Smooth muscle cell (in vitro differentiated cells): Measurements from ENCODE around the gene SLC35F3. TPM values are rescaled to one million over a fixed set of nuclear protein-coding genes. Genes with fewer than 3 reads are reported as not detected.

ENCODE experiments used
- DNase-seq: peaks from one replicate; lab custom pipeline; 2025; ENCODE audit not compliant: unreplicated experiment; lab: John Stamatoyannopoulos, UW
- H2AFZ ChIP-seq: fragments of 200-600 bp; sonication (generic); 2 replicates; pipeline ENCODE4 v1.6.0; 2016; ENCODE audit warnings: antibody characterized with exemption, low read depth, mild to moderate bottlenecking
- H3F3A ChIP-seq: fragments of 200-600 bp; sonication (generic); 2 replicates; pipeline ENCODE4 v1.6.0; 2017; ENCODE audit warnings: antibody characterized with exemption, low read depth
- H3K27ac ChIP-seq: fragments of 200-600 bp; sonication (generic); 2 replicates; pipeline ENCODE4 v1.5.1; 2016; ENCODE audit warnings: low read depth, mild to moderate bottlenecking
- H3K27me3 ChIP-seq: fragments of 200-600 bp; sonication (generic); 2 replicates; pipeline ENCODE4 v1.6.1; 2016; ENCODE audit warnings: low read depth, mild to moderate bottlenecking
- H3K36me3 ChIP-seq: fragments of 200-600 bp; sonication (generic); 2 replicates; pipeline ENCODE4 v1.5.1; 2016; ENCODE audit warnings: low read depth
- H3K4me1 ChIP-seq: fragments of 200-600 bp; sonication (generic); 2 replicates; pipeline ENCODE4 v1.5.1; 2016; ENCODE audit warnings: low read depth
- H3K4me2 ChIP-seq: fragments of 200-600 bp; sonication (generic); 2 replicates; pipeline ENCODE4 v1.6.0; 2016; ENCODE audit warnings: mild to moderate bottlenecking
- H3K4me3 ChIP-seq: fragments of 200-600 bp; sonication (generic); 2 replicates; pipeline ENCODE4 v1.5.1; 2016; ENCODE audit warnings: mild to moderate bottlenecking
- H3K79me2 ChIP-seq: fragments of 200-600 bp; sonication (generic); 2 replicates; pipeline ENCODE4 v1.6.0; 2016; ENCODE audit warnings: low read depth, mild to moderate bottlenecking
- H3K9ac ChIP-seq: fragments of 200-600 bp; sonication (generic); 2 replicates; pipeline ENCODE4 v1.6.0; 2016; ENCODE audit warnings: low read depth
- H3K9me3 ChIP-seq: fragments of 200-600 bp; sonication (generic); replicated peaks from 2 replicates; pipeline ENCODE4 v1.5.1; 2016; ENCODE audit warnings: low read depth
- H4K20me1 ChIP-seq: fragments of 200-600 bp; sonication (generic); 2 replicates; pipeline ENCODE4 v1.6.0; 2016; ENCODE audit warnings: low read depth
- WGBS: methylation state at CpG from one replicate; pipeline ENCODE4 v1.1.7; 2016; ENCODE audit warnings: low lambda C conversion rate; 5-methylcytosine and 5-hydroxymethylcytosine counted together
- polyA plus RNA-seq: library from polyadenylated mRNA; unstranded; fragments of >200 nt; fragmentation: Nextera tagmentation; extraction: Ambion mirVana; gene quantifications from 2 replicates; pipeline ENCODE4 v1.2.1, GENCODE V29; 2016
- total RNA-seq: library from RNA; depleted of rRNA; stranded (reverse); fragments of >200 nt; gene quantifications from 2 replicates; pipeline ENCODE4 v1.2.3, GENCODE V29; 2014
- TF ChIP-seq, protein P1 (sequence below): fragments of 200-600 bp; sonication (generic); IDR thresholded peaks from 2 replicates; pipeline ENCODE4 v1.5.1; 2017; ENCODE audit warnings: borderline replicate concordance, mild to moderate bottlenecking, antibody characterized with exemption; ENCODE audit not compliant: insufficient read depth, poor library complexity, severe bottlenecking

The SLC35F3 gene
- total and polyA plus RNA-seq, 2 experiments from 2014 or later: 0.31 to 0.66 TPM

DNA sequence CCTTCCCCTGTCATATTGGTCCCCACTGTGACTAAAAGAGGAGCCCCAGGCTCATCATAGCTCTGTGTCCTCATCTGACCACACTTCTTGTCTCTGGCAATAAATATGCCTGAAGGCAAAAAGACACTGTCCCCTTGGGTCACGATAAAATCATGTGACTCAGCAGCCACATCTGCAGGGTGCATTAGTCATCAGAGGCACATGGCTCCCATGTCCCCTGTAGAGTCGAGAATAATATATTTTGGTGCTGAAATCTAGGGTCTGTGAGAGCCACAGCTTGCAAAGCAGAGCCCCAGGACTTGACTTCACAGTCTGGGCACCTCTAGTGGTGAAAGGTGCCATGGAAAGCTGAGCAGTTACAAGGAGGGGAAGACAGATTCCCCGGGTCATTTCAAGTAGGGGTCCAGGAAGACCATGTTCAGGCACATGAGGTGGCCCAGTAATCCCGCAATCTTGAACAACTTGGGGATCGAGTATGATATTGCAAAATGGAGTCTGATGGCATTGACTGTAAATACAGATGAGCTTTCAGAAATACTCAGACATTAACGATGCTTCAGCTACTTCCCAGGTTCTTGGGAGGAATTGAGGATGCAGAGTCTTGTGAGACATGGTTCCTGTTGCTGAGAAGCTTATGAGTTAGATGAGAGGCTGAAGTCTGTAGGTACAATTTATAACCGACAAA, 68.6 kb downstream of the SLC35F3 start:
- Histone ChIP-seq H2AFZ (no peak overlapping the region), H3K27ac (no peak overlapping the region), H3K4me2 (no peak overlapping the region), H3K36me3 (no peaks in the 10 kb centered on the region), H3K27me3 (no peaks in the 10 kb centered on the region), H3K4me1 (no peaks in the 10 kb centered on the region), H3K4me3 (no peak overlapping the region), H3K9ac (no peak overlapping the region), H4K20me1 (no peaks in the 10 kb centered on the region), H3K79me2 (no peaks in the 10 kb centered on the region), H3F3A (no peaks in the 10 kb centered on the region), H3K9me3 (no peaks in the 10 kb centered on the region)
- WGBS: 73% methylated on average over 7 of the region's 7 CpGs
- no peak for DNase-seq
- TF ChIP-seq, protein P1, sequence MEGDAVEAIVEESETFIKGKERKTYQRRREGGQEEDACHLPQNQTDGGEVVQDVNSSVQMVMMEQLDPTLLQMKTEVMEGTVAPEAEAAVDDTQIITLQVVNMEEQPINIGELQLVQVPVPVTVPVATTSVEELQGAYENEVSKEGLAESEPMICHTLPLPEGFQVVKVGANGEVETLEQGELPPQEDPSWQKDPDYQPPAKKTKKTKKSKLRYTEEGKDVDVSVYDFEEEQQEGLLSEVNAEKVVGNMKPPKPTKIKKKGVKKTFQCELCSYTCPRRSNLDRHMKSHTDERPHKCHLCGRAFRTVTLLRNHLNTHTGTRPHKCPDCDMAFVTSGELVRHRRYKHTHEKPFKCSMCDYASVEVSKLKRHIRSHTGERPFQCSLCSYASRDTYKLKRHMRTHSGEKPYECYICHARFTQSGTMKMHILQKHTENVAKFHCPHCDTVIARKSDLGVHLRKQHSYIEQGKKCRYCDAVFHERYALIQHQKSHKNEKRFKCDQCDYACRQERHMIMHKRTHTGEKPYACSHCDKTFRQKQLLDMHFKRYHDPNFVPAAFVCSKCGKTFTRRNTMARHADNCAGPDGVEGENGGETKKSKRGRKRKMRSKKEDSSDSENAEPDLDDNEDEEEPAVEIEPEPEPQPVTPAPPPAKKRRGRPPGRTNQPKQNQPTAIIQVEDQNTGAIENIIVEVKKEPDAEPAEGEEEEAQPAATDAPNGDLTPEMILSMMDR: no peak

DNA sequence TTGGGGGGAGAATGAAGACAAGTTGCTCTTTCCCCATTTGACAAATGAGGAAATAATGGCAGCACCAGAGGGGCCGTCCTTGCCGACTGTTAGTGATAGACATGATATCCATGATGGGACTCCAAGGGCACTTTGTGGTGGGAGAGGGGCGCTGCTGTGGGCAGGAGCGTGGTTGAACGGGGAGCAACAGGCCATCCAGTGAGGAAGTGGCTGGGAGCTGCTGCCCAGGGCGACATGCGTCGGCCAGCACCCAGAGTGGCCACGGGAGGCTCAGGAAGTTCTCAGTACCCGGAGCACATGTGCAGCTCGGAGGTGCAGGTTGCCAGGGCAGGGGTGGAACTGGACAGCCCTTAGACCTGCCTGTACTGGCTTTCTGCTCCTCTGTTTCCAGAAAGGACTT, 71.0 kb downstream of the SLC35F3 start:
- no peak for DNase-seq
- Histone ChIP-seq H2AFZ (no peak overlapping the region), H3K4me3 (no peak overlapping the region), H3K27ac (no peak overlapping the region), H3F3A (no peaks in the 10 kb centered on the region), H3K9me3 (no peaks in the 10 kb centered on the region), H3K4me2 (no peak overlapping the region), H3K4me1 (no peaks in the 10 kb centered on the region), H3K9ac (no peak overlapping the region), H3K36me3 (no peaks in the 10 kb centered on the region), H3K79me2 (no peaks in the 10 kb centered on the region), H4K20me1 (no peaks in the 10 kb centered on the region), H3K27me3 (no peaks in the 10 kb centered on the region)
- TF ChIP-seq, protein P1: no peak
- WGBS: 94% methylated on average over 11 of the region's 11 CpGs

DNA sequence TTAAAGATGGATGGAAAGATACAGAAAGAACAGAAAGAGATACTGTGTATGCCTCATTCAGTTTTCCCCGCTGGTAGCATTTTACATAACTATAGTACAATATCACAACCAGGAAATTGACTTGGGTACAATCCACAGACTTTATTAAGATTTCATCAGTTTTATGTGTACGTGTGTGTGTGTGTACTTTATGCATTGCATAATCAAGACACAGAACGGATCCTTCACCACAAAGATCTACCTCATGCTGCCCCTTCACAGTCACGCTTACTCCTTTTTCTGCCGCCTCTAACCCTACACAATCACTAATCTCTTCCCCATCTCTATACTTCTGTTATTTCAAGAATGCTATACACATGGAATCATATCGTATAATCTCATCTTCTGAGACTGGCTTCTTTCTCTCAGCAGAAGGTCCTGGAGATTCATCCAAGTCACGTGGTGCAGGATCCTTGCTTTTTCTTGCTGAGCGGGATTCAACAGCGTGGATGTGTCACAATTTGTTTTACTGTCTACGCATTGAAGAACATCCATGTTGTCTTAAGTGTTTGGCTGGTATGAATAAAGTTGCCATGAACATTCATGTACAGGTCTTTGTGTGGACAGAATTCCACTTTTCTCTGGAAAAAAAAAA, 76.7 kb downstream of the SLC35F3 start:
- no peaks in the 10 kb centered on the region for H3F3A ChIP-seq
- no peaks in the 10 kb centered on the region for H3K79me2 ChIP-seq
- H3K9me3 ChIP-seq: no peaks in the 10 kb centered on the region
- H2AFZ ChIP-seq: no peak overlapping the region
- H3K9ac ChIP-seq: no peak overlapping the region
- no peaks in the 10 kb centered on the region for H3K4me1 ChIP-seq
- TF ChIP-seq, protein P1: no peak
- no peaks in the 10 kb centered on the region for H3K36me3 ChIP-seq
- H3K27ac ChIP-seq: no peak overlapping the region
- WGBS: 93% methylated on average over 10 of the region's 10 CpGs
- H3K4me2 ChIP-seq: no peak overlapping the region
- H3K4me3 ChIP-seq: no peak overlapping the region
- H4K20me1 ChIP-seq: no peaks in the 10 kb centered on the region
- peaks cover 17% of the 10 kb centered on the region for H3K27me3 ChIP-seq
- no peak for DNase-seq
